ENCODE measurements around the gene MRGPRX3. TPM values are rescaled to one million over a fixed set of nuclear protein-coding genes. Genes with fewer than 3 reads are reported as not detected.
A peak's percentile ranks its signal among the peaks of the same experiment; 100 is the strongest.

The MRGPRX3 gene
- total RNA-seq, 1 experiment from 2014 or later, result not detected

GRCh38 chr11:18145025-18145424 is 12.7 kb downstream of the MRGPRX3 start:
- ATAC-seq, result no peak
- Histone ChIP-seq H3K4me3 (ENCODE audit: low read depth in 2 of 2, low read length in 2 of 2) (no peak overlapping the region), H3K27ac (ENCODE audit: low read length) (no peak overlapping the region), H3K27me3 (ENCODE audit: control insufficient read depth, insufficient read depth, low read length) (peaks cover 18% of the 10 kb centered on the region), H3K4me1 (ENCODE audit: control insufficient read depth, insufficient read depth, low read length) (no peaks in the 10 kb centered on the region), H3K9me3 (ENCODE audit: control insufficient read depth, insufficient read depth, low read depth, low read length) (no peaks in the 10 kb centered on the region), H3K36me3 (ENCODE audit: control insufficient read depth, insufficient read depth, low read length) (no peaks in the 10 kb centered on the region)
- ChIA-PET POLR2A (no interaction called here), CTCF (no interaction called here)
- intact Hi-C loops (cut with micrococcal nuclease; ENCODE audit: unreplicated experiment), result no loop called here
- TF ChIP-seq CTCF (IDR thresholded peaks at IDR 0.05) (peak; percentile 42; the same call in 1 of the 2 replicates), TCF7L2 (IDR thresholded peaks at IDR 0.05; ENCODE audit: low read depth, low read length) (no peak), POLR2AphosphoS5 (IDR thresholded peaks at IDR 0.05; ENCODE audit: low read depth, low read length) (no peak), SIN3A (IDR thresholded peaks at IDR 0.05; ENCODE audit: borderline replicate concordance, insufficient read depth, low read depth, low read length) (no peak)
- in situ Hi-C loops (cut with HindIII; ENCODE audit: low pct_unique_long_range_greater_than_20kb, low sequenced_read_pairs), result no loop called here
- no peak for DNase-seq (ENCODE audit: low read depth, low spot score)
- BruUV-seq (replicated peaks), result no TSS peak

- ChIA-PET CTCF (interaction anchor here (0.6 kb wide), 1 partner anchor 24 kb away, joined by 3 read pairs; no protein-coding TSS in a partner anchor), POLR2A (no interaction called here)
- TF ChIP-seq TCF7L2 (IDR thresholded peaks at IDR 0.05; ENCODE audit: low read depth, low read length) (no peak), REST (IDR thresholded peaks at IDR 0.05; ENCODE audit: insufficient read depth in 1 of 2, low read depth in 2 of 2, low read length in 1 of 2) (no peak), POLR2AphosphoS5 (IDR thresholded peaks at IDR 0.05; ENCODE audit: low read depth, low read length) (no peak), CTCF (IDR thresholded peaks at IDR 0.05) (no peak)
- Histone ChIP-seq H3K36me3 (ENCODE audit: control insufficient read depth, insufficient read depth, low read length) (no peaks in the 10 kb centered on the region), H3K9me3 (ENCODE audit: control insufficient read depth, insufficient read depth, low read depth, low read length) (no peaks in the 10 kb centered on the region), H3K27ac (ENCODE audit: low read length) (no peak overlapping the region), H3K4me1 (ENCODE audit: control insufficient read depth, insufficient read depth, low read length) (no peaks in the 10 kb centered on the region), H3K4me3 (ENCODE audit: low read depth in 2 of 2, low read length in 2 of 2) (no peak overlapping the region), H3K27me3 (ENCODE audit: control insufficient read depth, insufficient read depth, low read length) (peaks cover 23% of the 10 kb centered on the region)
- intact Hi-C loops (cut with micrococcal nuclease; ENCODE audit: unreplicated experiment) (no loop called here), in situ Hi-C loops (cut with HindIII; ENCODE audit: low pct_unique_long_range_greater_than_20kb, low sequenced_read_pairs) (no loop called here)
- ATAC-seq, result no peak
- no peak for DNase-seq (ENCODE audit: low read depth, low spot score)
- no TSS peak for BruUV-seq (replicated peaks)
These were observed 13.5 kb downstream of the MRGPRX3 start for GRCh38 chr11:18145837-18146236.

All from Panc1 (cell line).